KOPT-K1 (cell line): ENCODE measurements around the gene FOXB2.
"Not testable (repeated sequence)": the region's sequence is repeated elsewhere in the genome, so short reads cannot be mapped to it uniquely, and the experiment has no call there.

Experiments
- H3K27ac ChIP-seq: fragments of 200-600 bp; sonication (generic); 2 replicates; pipeline ENCODE4 v1.5.1; 2016; ENCODE audit warnings: antibody characterized with exemption, mild to moderate bottlenecking, low read depth, low read length; ENCODE audit not compliant: poor library complexity, severe bottlenecking
- H3K36me3 ChIP-seq: fragments of 200-600 bp; sonication (generic); 2 replicates; pipeline ENCODE4 v1.5.1; 2017; ENCODE audit warnings: antibody characterized with exemption, mild to moderate bottlenecking, low read length, moderate library complexity; ENCODE audit not compliant: insufficient read depth
- H3K9me3 ChIP-seq: fragments of 200-600 bp; sonication (generic); 2 replicates; pipeline ENCODE4 v1.5.1; 2017; ENCODE audit warnings: antibody characterized with exemption, low read length, mild to moderate bottlenecking; ENCODE audit not compliant: insufficient read depth, poor library complexity, severe bottlenecking

The FOXB2 gene

GRCh38 chr9:77019236-77019925, at the start of gene FOXB2:
TSS of gene FOXB2 (plus strand) at chr9:77019655. CDS start at chr9:77019655, 0 bp downstream.
- H3K9me3 ChIP-seq: peaks cover 19% of the 10 kb centered on the region

DNA sequence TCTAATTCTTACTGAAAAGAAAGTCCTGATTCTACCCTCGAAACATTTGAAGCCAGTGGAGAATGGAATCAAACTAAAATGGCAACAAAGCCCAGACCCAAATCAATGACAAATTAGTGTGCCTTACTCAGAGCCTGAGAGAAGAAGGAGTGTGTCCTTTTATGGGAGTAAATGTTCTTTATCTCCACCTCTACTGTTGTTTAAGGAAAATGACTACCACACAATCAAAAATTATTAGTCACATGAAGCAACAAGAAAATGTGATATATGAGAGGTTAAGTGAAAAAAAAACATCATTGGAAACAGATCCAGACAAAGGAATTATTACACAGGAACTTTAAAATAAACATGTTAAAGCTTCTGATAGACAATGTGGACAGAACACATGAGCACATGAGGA, 49.7 kb upstream of the FOXB2 start:
- Histone ChIP-seq H3K27ac (no peak overlapping the region), H3K36me3 (no peaks in the 10 kb centered on the region), H3K9me3 (no peaks in the 10 kb centered on the region)

More at GRCh38 chr9:77019236-77019925, at the start of gene FOXB2:
- no peaks in the 10 kb centered on the region for H3K36me3 ChIP-seq
- H3K27ac ChIP-seq: no peak within 1 kb of the TSS

- not testable (repeated sequence) for H3K27ac ChIP-seq, H3K9me3 ChIP-seq, H3K36me3 ChIP-seq
These were observed 40.6 kb upstream of the FOXB2 start for GRCh38 chr9:76978831-76979230.

GRCh38 chr9:76980566-76980965, 38.9 kb upstream of the FOXB2 start:
- H3K27ac ChIP-seq: no peak overlapping the region
- no peaks in the 10 kb centered on the region for H3K9me3 ChIP-seq
- H3K36me3 ChIP-seq: no peaks in the 10 kb centered on the region

DNA sequence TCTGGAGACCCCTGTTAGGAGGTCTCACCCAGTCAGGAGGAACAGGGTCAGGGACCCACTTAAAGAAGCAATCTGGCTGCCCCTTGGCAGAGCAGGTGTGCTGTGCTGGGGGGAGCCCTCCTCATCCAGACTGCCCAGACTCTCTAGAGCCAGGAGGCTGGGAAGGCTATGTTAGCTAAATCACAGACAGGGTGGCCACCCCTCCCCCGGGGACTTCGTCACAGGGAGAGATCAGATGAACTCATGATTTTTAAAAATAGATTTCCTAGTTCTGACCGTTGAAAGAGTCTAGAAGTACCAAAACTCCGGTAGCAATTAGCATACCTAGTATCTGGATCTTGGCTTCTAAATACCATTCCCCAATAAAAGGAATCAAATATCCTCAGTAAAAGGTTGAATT, 35.0 kb upstream of the FOXB2 start:
- no peak overlapping the region for H3K27ac ChIP-seq
- no peaks in the 10 kb centered on the region for H3K9me3 ChIP-seq
- H3K36me3 ChIP-seq: no peaks in the 10 kb centered on the region

GRCh38 chr9:76985581-76985980, 33.9 kb upstream of the FOXB2 start:
- Histone ChIP-seq H3K9me3 (no peaks in the 10 kb centered on the region), H3K27ac (no peak overlapping the region), H3K36me3 (no peaks in the 10 kb centered on the region)

GRCh38 chr9:76987594-76988200, 31.8 kb upstream of the FOXB2 start:
- H3K36me3 ChIP-seq: no peaks in the 10 kb centered on the region
- no peaks in the 10 kb centered on the region for H3K9me3 ChIP-seq

DNA sequence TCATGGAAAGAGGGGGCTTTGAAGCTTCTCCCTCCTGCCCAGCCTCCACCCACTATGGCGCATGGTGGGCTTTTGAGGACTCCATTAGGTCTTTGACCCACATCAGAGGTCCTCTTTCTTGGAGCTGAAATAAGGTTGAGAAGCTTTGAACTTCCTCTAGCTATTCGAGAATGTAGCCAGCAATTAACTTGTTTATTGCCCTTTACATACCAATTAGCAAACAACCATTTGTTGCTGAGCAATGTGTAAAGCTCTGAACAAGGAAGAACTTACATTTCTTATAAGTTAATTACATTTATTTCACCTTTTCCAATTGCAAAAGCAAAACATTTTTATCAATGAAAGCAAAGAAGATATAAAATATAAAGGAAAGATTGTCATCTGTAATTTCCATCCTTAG, 30.5 kb upstream of the FOXB2 start:
- Histone ChIP-seq H3K36me3 (no peaks in the 10 kb centered on the region), H3K27ac (no peak overlapping the region), H3K9me3 (no peaks in the 10 kb centered on the region)

More at GRCh38 chr9:76987594-76988200, 31.8 kb upstream of the FOXB2 start:
- H3K27ac ChIP-seq: no peak overlapping the region

DNA sequence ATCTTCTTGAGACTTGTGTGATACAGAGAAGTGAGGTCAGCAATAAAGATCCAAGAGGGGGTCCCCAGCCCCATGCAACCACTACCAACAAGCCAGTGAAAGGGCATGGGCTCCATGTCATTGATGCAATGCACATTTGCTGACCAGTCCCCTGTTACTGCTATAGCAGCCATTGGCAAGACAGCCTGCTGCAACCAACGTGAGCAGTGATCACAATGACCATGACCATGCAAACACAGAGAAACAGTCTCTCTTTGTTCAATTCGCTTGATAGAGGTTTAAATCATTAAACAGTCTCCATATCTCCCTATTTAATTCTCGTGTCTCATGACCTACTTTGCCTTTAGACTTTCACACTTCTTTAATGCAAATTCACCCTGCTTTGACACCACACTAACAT, 30.0 kb upstream of the FOXB2 start:
- H3K36me3 ChIP-seq: no peaks in the 10 kb centered on the region

GRCh38 chr9:76996700-76997099, 22.8 kb upstream of the FOXB2 start:
- H3K9me3 ChIP-seq: no peaks in the 10 kb centered on the region
- H3K27ac ChIP-seq: no peak overlapping the region
- H3K36me3 ChIP-seq: no peaks in the 10 kb centered on the region

More for the DNA sequence above, 30.0 kb upstream of the FOXB2 start:
- H3K27ac ChIP-seq: no peak overlapping the region
- no peaks in the 10 kb centered on the region for H3K9me3 ChIP-seq

DNA sequence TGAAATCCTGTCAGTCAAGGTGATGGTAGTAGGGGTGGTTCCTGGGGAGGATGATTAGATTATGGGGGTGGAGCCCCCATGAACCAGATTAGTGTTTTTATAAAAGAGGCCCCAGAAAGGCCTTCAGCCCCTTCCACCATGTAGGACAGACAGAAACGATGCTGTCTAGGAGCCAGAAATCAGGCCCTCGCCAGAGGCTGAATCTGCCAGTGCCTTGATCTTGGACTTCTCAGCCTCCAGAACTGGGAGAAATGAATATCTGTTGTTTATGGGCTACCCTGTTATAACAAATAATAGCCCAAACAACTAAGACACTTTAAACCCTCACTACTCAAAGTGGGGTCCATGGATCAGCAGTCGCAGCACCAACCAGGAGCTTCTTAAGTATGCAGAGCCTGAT, 20.2 kb upstream of the FOXB2 start:
- Histone ChIP-seq H3K9me3 (no peaks in the 10 kb centered on the region), H3K36me3 (no peaks in the 10 kb centered on the region), H3K27ac (no peak overlapping the region)

DNA sequence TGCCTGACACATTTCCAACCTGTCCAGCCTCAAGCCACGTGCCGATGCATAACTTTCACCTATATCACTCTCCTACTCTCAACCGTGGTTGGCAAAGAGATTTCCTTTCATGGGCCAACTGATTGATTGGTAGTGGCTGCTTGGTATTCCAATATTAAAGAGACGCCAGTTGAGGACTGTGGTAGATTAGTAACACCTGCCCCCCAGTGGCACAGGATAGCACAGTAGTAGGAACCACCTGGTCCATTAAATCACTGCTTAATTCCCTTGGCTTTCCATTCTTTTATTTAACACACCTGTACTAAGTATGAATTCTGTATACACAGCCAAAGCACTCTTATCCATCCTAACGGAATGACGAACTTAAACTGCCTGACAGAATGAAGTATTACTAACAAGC, 19.1 kb upstream of the FOXB2 start:
- H3K36me3 ChIP-seq: no peaks in the 10 kb centered on the region
- no peaks in the 10 kb centered on the region for H3K9me3 ChIP-seq
- no peak overlapping the region for H3K27ac ChIP-seq

- H3K36me3 ChIP-seq: no peaks in the 10 kb centered on the region
- H3K9me3 ChIP-seq: no peaks in the 10 kb centered on the region
- H3K27ac ChIP-seq: no peak overlapping the region
These were observed 16.1 kb upstream of the FOXB2 start for GRCh38 chr9:77003366-77003765.

- Histone ChIP-seq H3K36me3 (no peaks in the 10 kb centered on the region), H3K27ac (no peak overlapping the region), H3K9me3 (no peaks in the 10 kb centered on the region)
These were observed 14.2 kb upstream of the FOXB2 start for GRCh38 chr9:77005216-77005615.

DNA sequence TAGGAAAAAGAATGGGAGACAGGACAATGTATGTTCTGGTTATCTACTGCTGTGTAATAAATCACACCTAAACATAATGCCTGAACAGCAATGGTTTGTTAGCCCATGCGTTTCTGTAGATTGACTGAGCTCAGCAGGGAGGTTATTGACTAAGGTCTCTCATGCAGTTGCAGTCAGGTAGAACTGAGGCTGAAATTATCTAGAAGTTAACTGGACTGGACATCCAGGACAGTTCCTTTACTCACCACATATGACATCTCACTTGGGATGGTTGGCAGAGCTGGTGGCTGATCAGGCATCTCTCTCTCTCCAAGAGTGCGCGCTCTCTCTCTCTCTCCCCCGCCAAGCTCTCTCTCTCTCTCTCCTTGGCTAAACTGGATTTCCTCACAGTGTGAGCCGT, 8.9 kb upstream of the FOXB2 start:
- Histone ChIP-seq H3K36me3 (no peaks in the 10 kb centered on the region), H3K27ac (no peak overlapping the region), H3K9me3 (no peaks in the 10 kb centered on the region)
